WTC11 (cell line): ENCODE data around the gene CACNA1B.

Experiments
- CTCF ChIP-seq: fragments of 200-600 bp; IDR thresholded peaks from 2 replicates; pipeline ENCODE4 v1.8.0; 2022; ENCODE audit warnings: antibody characterized with exemption
- JUN ChIP-seq: sonication (generic); formaldehyde crosslinking; IDR thresholded peaks from 2 replicates; pipeline ENCODE4 v1.8.0; 2023; ENCODE audit warnings: mild to moderate bottlenecking, missing genetic modification reagents
- NFYB ChIP-seq: sonication (generic); formaldehyde crosslinking; conservative IDR thresholded peaks from 2 replicates; pipeline ENCODE4 v1.8.0; 2022; ENCODE audit warnings: low read depth, missing genetic modification reagents
- TF ChIP-seq, protein P1 (sequence below): fragments of 250-450 bp; sonication (Bioruptor Pico); IDR thresholded peaks from 2 replicates; pipeline ENCODE4 v1.9.0; 2021; ENCODE audit warnings: mild to moderate bottlenecking, borderline replicate concordance
- TF ChIP-seq, protein P2 (sequence below): sonication (generic); formaldehyde crosslinking; IDR thresholded peaks from 2 replicates; pipeline ENCODE4 v1.8.0; 2022; ENCODE audit warnings: mild to moderate bottlenecking, missing genetic modification reagents

GRCh38 chr9:138097501-138097991 is 220.0 kb downstream of the CACNA1B start:
- TF ChIP-seq CTCF (no peak), NFYB (CRISPR knock-in tag) (no peak), JUN (CRISPR knock-in tag) (no peak)
- TF ChIP-seq, protein P1, sequence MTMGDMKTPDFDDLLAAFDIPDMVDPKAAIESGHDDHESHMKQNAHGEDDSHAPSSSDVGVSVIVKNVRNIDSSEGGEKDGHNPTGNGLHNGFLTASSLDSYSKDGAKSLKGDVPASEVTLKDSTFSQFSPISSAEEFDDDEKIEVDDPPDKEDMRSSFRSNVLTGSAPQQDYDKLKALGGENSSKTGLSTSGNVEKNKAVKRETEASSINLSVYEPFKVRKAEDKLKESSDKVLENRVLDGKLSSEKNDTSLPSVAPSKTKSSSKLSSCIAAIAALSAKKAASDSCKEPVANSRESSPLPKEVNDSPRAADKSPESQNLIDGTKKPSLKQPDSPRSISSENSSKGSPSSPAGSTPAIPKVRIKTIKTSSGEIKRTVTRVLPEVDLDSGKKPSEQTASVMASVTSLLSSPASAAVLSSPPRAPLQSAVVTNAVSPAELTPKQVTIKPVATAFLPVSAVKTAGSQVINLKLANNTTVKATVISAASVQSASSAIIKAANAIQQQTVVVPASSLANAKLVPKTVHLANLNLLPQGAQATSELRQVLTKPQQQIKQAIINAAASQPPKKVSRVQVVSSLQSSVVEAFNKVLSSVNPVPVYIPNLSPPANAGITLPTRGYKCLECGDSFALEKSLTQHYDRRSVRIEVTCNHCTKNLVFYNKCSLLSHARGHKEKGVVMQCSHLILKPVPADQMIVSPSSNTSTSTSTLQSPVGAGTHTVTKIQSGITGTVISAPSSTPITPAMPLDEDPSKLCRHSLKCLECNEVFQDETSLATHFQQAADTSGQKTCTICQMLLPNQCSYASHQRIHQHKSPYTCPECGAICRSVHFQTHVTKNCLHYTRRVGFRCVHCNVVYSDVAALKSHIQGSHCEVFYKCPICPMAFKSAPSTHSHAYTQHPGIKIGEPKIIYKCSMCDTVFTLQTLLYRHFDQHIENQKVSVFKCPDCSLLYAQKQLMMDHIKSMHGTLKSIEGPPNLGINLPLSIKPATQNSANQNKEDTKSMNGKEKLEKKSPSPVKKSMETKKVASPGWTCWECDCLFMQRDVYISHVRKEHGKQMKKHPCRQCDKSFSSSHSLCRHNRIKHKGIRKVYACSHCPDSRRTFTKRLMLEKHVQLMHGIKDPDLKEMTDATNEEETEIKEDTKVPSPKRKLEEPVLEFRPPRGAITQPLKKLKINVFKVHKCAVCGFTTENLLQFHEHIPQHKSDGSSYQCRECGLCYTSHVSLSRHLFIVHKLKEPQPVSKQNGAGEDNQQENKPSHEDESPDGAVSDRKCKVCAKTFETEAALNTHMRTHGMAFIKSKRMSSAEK (CRISPR knock-in tag) = no peak
- TF ChIP-seq, protein P2, sequence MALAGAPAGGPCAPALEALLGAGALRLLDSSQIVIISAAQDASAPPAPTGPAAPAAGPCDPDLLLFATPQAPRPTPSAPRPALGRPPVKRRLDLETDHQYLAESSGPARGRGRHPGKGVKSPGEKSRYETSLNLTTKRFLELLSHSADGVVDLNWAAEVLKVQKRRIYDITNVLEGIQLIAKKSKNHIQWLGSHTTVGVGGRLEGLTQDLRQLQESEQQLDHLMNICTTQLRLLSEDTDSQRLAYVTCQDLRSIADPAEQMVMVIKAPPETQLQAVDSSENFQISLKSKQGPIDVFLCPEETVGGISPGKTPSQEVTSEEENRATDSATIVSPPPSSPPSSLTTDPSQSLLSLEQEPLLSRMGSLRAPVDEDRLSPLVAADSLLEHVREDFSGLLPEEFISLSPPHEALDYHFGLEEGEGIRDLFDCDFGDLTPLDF (CRISPR knock-in tag) = no peak
